ENCODE results near the gene IRS1. TPM values are rescaled to one million over a fixed set of nuclear protein-coding genes. Genes with fewer than 3 reads are reported as not detected.
A peak's percentile ranks its signal among the peaks of the same experiment; 100 is the strongest.

Gene IRS1
- total RNA-seq, 2 experiments from 2014 or later, result 2.6 to 3.3 TPM

- ChIA-PET POLR2A (no interaction called here), CTCF (interaction anchor here (0.6 to 1.3 kb wide), 2 partner anchors 21 to 693 kb away, joined by 3 to 4 read pairs; no protein-coding TSS in a partner anchor)
- Mint-ChIP-seq H3K27ac (peak overlapping the region; percentile 58), H3K36me3 (ENCODE audit: low read depth) (no peaks in the 10 kb centered on the region), H3K4me3 (no peak overlapping the region), H3K4me1 (peaks cover 13% of the 10 kb centered on the region), H3K27me3 (no peaks in the 10 kb centered on the region), H3K9me3 (ENCODE audit: low read depth) (no peaks in the 10 kb centered on the region)
- ATAC-seq (peak; percentile 69), DNase-seq (no peak)
- intact Hi-C loops (cut with DNase I, micrococcal nuclease), result no loop called here
These were observed 65.6 kb downstream of the IRS1 start for GRCh38 chr2:226733927-226734564.

GRCh38 chr2:226733189-226733858, 66.3 kb downstream of the IRS1 start:
- no peaks in the 10 kb centered on the region for H3K27me3 Mint-ChIP-seq
- H3K9me3 Mint-ChIP-seq (ENCODE audit: low read depth), result no peaks in the 10 kb centered on the region
- H3K4me1 Mint-ChIP-seq, result peaks cover 13% of the 10 kb centered on the region
- DNase-seq, result peak; percentile 16
- intact Hi-C loops (cut with DNase I, micrococcal nuclease), result no loop called here
- POLR2A ChIA-PET, result no interaction called here
- H3K27ac Mint-ChIP-seq, result peak overlapping the region; percentile 58
- CTCF ChIA-PET, result interaction anchor here (1.3 kb wide), 1 partner anchor 22 kb away, joined by 4 read pairs; no protein-coding TSS in a partner anchor
- no peaks in the 10 kb centered on the region for H3K36me3 Mint-ChIP-seq (ENCODE audit: low read depth)
- peak; percentile 42 for ATAC-seq
- no peak overlapping the region for H3K4me3 Mint-ChIP-seq

GRCh38 chr2:226732478-226733188, 67.0 kb downstream of the IRS1 start:
- CTCF ChIA-PET, result interaction anchor here (1.3 kb wide), 1 partner anchor 22 kb away, joined by 4 read pairs; no protein-coding TSS in a partner anchor
- Mint-ChIP-seq H3K36me3 (ENCODE audit: low read depth) (no peaks in the 10 kb centered on the region), H3K9me3 (ENCODE audit: low read depth) (no peaks in the 10 kb centered on the region), H3K4me3 (no peak overlapping the region), H3K4me1 (peaks cover 13% of the 10 kb centered on the region), H3K27me3 (no peaks in the 10 kb centered on the region), H3K27ac (no peak overlapping the region)
- intact Hi-C loops (cut with DNase I, micrococcal nuclease), result no loop called here
- DNase-seq (no peak), ATAC-seq (no peak)
- POLR2A ChIA-PET, result no interaction called here

- no peak overlapping the region for H3K27ac Mint-ChIP-seq
- H3K4me3 Mint-ChIP-seq, result no peak overlapping the region
- no peak for ATAC-seq
- DNase-seq, result no peak
- intact Hi-C loops (cut with DNase I, micrococcal nuclease), result no loop called here
- no peaks in the 10 kb centered on the region for H3K9me3 Mint-ChIP-seq (ENCODE audit: low read depth)
- H3K36me3 Mint-ChIP-seq (ENCODE audit: low read depth), result no peaks in the 10 kb centered on the region
- H3K4me1 Mint-ChIP-seq, result peaks cover 13% of the 10 kb centered on the region
- H3K27me3 Mint-ChIP-seq, result peaks cover 6% of the 10 kb centered on the region
- CTCF ChIA-PET, result no interaction called here
- POLR2A ChIA-PET, result no interaction called here
These were observed 69.1 kb downstream of the IRS1 start for GRCh38 chr2:226730481-226730880.

GRCh38 chr2:226728996-226729395, 70.6 kb downstream of the IRS1 start:
- no peak overlapping the region for H3K27ac Mint-ChIP-seq
- H3K4me1 Mint-ChIP-seq, result peaks cover 10% of the 10 kb centered on the region
- CTCF ChIA-PET, result interaction anchor here (0.7 kb wide), 1 partner anchor 1066 kb away, joined by 3 read pairs; no protein-coding TSS in a partner anchor
- no peaks in the 10 kb centered on the region for H3K9me3 Mint-ChIP-seq (ENCODE audit: low read depth)
- H3K4me3 Mint-ChIP-seq, result no peak overlapping the region
- ATAC-seq, result no peak
- POLR2A ChIA-PET, result no interaction called here
- no peaks in the 10 kb centered on the region for H3K36me3 Mint-ChIP-seq (ENCODE audit: low read depth)
- no peak for DNase-seq
- intact Hi-C loops (cut with DNase I, micrococcal nuclease), result no loop called here
- H3K27me3 Mint-ChIP-seq, result peaks cover 12% of the 10 kb centered on the region

GRCh38 chr2:226727251-226727650, 72.4 kb downstream of the IRS1 start:
- Mint-ChIP-seq H3K36me3 (ENCODE audit: low read depth) (no peaks in the 10 kb centered on the region), H3K4me3 (no peak overlapping the region), H3K4me1 (no peaks in the 10 kb centered on the region), H3K27ac (no peak overlapping the region), H3K9me3 (ENCODE audit: low read depth) (no peaks in the 10 kb centered on the region), H3K27me3 (peaks cover 12% of the 10 kb centered on the region)
- intact Hi-C loops (cut with DNase I, micrococcal nuclease), result no loop called here
- CTCF ChIA-PET, result no interaction called here
- ATAC-seq (no peak), DNase-seq (no peak)
- POLR2A ChIA-PET, result no interaction called here

GRCh38 chr2:226726546-226726945, 73.1 kb downstream of the IRS1 start:
- CTCF ChIA-PET, result no interaction called here
- ATAC-seq (no peak), DNase-seq (no peak)
- Mint-ChIP-seq H3K4me3 (no peak overlapping the region), H3K27me3 (peaks cover 12% of the 10 kb centered on the region), H3K36me3 (ENCODE audit: low read depth) (no peaks in the 10 kb centered on the region), H3K9me3 (ENCODE audit: low read depth) (no peaks in the 10 kb centered on the region), H3K4me1 (no peaks in the 10 kb centered on the region), H3K27ac (no peak overlapping the region)
- POLR2A ChIA-PET, result no interaction called here
- intact Hi-C loops (cut with DNase I, micrococcal nuclease), result no loop called here

- ATAC-seq, result no peak
These were observed 74.3 kb downstream of the IRS1 start for GRCh38 chr2:226725126-226725860.

GRCh38 chr2:226721541-226721940, 78.1 kb downstream of the IRS1 start:
- intact Hi-C loops (cut with DNase I, micrococcal nuclease), result no loop called here
- ChIA-PET CTCF (no interaction called here), POLR2A (no interaction called here)
- DNase-seq (no peak), ATAC-seq (no peak)
- H3K9me3 Mint-ChIP-seq (ENCODE audit: low read depth), result no peaks in the 10 kb centered on the region
- no peaks in the 10 kb centered on the region for H3K4me1 Mint-ChIP-seq
- peaks cover 16% of the 10 kb centered on the region for H3K27me3 Mint-ChIP-seq
- H3K4me3 Mint-ChIP-seq, result no peak overlapping the region
- no peak overlapping the region for H3K27ac Mint-ChIP-seq
- no peaks in the 10 kb centered on the region for H3K36me3 Mint-ChIP-seq (ENCODE audit: low read depth)

More at GRCh38 chr2:226725126-226725860, 74.3 kb downstream of the IRS1 start:
- Mint-ChIP-seq H3K36me3 (ENCODE audit: low read depth) (no peaks in the 10 kb centered on the region), H3K27me3 (peaks cover 18% of the 10 kb centered on the region), H3K27ac (no peak overlapping the region), H3K9me3 (ENCODE audit: low read depth) (no peaks in the 10 kb centered on the region), H3K4me1 (no peaks in the 10 kb centered on the region), H3K4me3 (no peak overlapping the region)
- intact Hi-C loops (cut with DNase I, micrococcal nuclease), result no loop called here
- DNase-seq, result no peak
- POLR2A ChIA-PET, result no interaction called here
- CTCF ChIA-PET, result interaction anchor here (0.6 kb wide), 1 partner anchor 405 kb away, joined by 6 read pairs; no protein-coding TSS in a partner anchor

- DNase-seq, result no peak
- Mint-ChIP-seq H3K27me3 (peaks cover 14% of the 10 kb centered on the region), H3K9me3 (ENCODE audit: low read depth) (no peaks in the 10 kb centered on the region), H3K36me3 (ENCODE audit: low read depth) (no peaks in the 10 kb centered on the region), H3K4me3 (no peak overlapping the region), H3K4me1 (no peaks in the 10 kb centered on the region), H3K27ac (no peak overlapping the region)
- ChIA-PET CTCF (no interaction called here), POLR2A (no interaction called here)
- ATAC-seq, result no peak
- intact Hi-C loops (cut with DNase I, micrococcal nuclease), result no loop called here
These were observed 78.7 kb downstream of the IRS1 start for GRCh38 chr2:226720948-226721347.

- CTCF ChIA-PET, result interaction anchor here (1.1 kb wide), 1 partner anchor 17 kb away, joined by 3 read pairs; no protein-coding TSS in a partner anchor
- DNase-seq (no peak), ATAC-seq (no peak)
- intact Hi-C loops (cut with DNase I, micrococcal nuclease), result no loop called here
- Mint-ChIP-seq H3K36me3 (ENCODE audit: low read depth) (no peaks in the 10 kb centered on the region), H3K4me1 (no peaks in the 10 kb centered on the region), H3K27me3 (peaks cover 12% of the 10 kb centered on the region), H3K27ac (no peak overlapping the region), H3K4me3 (no peak overlapping the region), H3K9me3 (ENCODE audit: low read depth) (no peaks in the 10 kb centered on the region)
- POLR2A ChIA-PET, result no interaction called here
These were observed 81.9 kb downstream of the IRS1 start for GRCh38 chr2:226717719-226718118.
